ENCODE measurements around the gene MCCC1. TPM values are rescaled to one million over a fixed set of nuclear protein-coding genes. Genes with fewer than 3 reads are reported as not detected.

MCCC1 gene
- total and polyA plus RNA-seq, 11 donors = 32.8 to 58.4 (median 47.5) TPM

DNA sequence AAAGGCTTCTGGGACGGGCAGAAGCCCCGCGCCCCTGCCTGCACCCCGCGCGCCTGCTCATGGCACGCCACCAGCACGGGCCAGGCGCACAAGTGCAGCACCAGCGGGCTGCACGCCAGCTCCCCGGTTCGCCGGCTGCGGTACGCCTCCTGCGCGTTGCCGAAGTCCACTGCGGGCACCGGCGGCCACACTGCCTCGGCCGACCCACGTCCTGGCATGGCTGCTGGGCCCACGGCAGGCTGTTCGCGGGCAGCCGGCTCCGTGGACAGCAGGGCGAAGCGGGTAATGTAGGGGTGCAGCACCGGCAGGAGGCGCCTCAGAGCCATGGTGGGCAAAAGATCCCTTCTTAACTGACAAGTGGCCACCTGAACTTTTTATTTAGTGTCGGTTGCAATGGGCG lies 34.8 kb downstream of the MCCC1 start:
- H3K36me3 ChIP-seq = peaks cover 0 to 49% (median 28%) of the 10 kb centered on the region in 9 donors
- DNase-seq = no peak
- intact Hi-C loops (cut with DNase I) = no loop called here

DNA sequence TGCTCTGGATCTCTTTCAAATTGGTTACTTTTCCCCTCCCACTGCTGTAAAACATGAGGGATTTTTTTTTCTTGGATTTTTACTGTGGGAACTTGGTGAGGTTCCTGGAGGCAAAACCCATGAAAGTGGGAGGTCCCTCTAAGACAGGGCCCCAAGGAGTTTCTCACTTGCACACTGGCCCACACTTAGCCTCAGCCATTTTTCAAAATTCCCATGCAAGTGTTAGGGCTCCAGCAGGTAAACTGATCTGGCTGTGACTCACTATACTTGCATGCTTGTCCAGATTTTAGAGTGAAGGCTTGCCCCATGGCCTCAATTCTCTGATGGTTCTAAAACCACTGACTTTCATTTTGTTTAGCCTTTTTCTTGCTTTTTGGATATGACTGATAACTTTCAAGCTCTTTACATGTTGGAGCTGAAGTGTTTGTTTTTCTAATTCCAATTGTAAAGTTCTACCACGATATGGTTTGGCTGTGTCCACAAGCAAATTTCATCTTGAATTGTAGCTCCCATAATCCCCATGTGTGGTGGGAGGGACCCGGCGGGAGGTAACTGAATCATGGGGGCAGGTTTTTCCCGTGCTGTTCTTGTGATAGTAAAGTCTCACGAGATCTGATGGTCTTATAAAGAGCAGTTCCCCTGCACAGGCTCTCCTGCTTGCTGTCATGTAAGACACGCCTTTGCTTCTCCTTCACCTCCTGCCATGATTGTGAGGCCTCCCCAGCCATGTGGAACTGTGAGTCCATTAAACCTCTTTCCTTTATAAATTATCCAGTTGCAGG lies 37.7 kb downstream of the MCCC1 start:
- ATAC-seq = no peak
- 89 to 91% (median 89%) methylated on average over 6 of the region's 6 CpGs for WGBS, 4 donors

More for the DNA sequence above, 34.8 kb downstream of the MCCC1 start:
- H3K4me3 ChIP-seq = no peak overlapping the region
- H3K27me3 ChIP-seq = no peaks in the 10 kb centered on the region
- WGBS, 4 donors = 89 to 92% (median 90%) methylated on average over 21 to 36 of the region's 36 CpGs
- TF ChIP-seq POLR2A (IDR thresholded peaks at IDR 0.05) = no peak
- no peaks in the 10 kb centered on the region for H3K4me1 ChIP-seq
- no peak overlapping the region for H3K27ac ChIP-seq
- no peaks in the 10 kb centered on the region for H3K9me3 ChIP-seq
- no peak for ATAC-seq

GRCh38 chr3:183058351-183058750 lies 40.9 kb downstream of the MCCC1 start:
- ATAC-seq (no peak), DNase-seq (no peak)
- WGBS, 4 donors = 92 to 100% (median 96%) methylated on average over 2 of the region's 2 CpGs
- no peak overlapping the region for H3K4me3 ChIP-seq
- H3K27me3 ChIP-seq = no peaks in the 10 kb centered on the region
- H3K27ac ChIP-seq = no peak overlapping the region
- H3K36me3 ChIP-seq = peaks cover 0 to 42% (median 24%) of the 10 kb centered on the region in 9 donors
- no peaks in the 10 kb centered on the region for H3K9me3 ChIP-seq
- no peaks in the 10 kb centered on the region for H3K4me1 ChIP-seq
- intact Hi-C loops (cut with DNase I) = no loop called here
- TF ChIP-seq CTCF (IDR thresholded peaks at IDR 0.05) (no peak), POLR2A (IDR thresholded peaks at IDR 0.05) (no peak)

More for the DNA sequence above, 37.7 kb downstream of the MCCC1 start:
- Histone ChIP-seq H3K9me3 (no peaks in the 10 kb centered on the region), H3K4me3 (no peak overlapping the region), H3K4me1 (no peaks in the 10 kb centered on the region), H3K36me3 (peaks cover 0 to 37% (median 23%) of the 10 kb centered on the region in 9 donors), H3K27ac (no peak overlapping the region), H3K27me3 (no peaks in the 10 kb centered on the region)
- TF ChIP-seq POLR2A (IDR thresholded peaks at IDR 0.05) (no peak), CTCF (IDR thresholded peaks at IDR 0.05) (no peak)
- intact Hi-C loops (cut with DNase I) = no loop called here
- no peak for DNase-seq

GRCh38 chr3:183050706-183051105 lies 48.6 kb downstream of the MCCC1 start:
- ATAC-seq (no peak), DNase-seq (no peak)
- Histone ChIP-seq H3K27me3 (no peaks in the 10 kb centered on the region), H3K9me3 (peaks cover 0 to 11% (median 0%) of the 10 kb centered on the region in 12 donors), H3K4me1 (peaks cover 0 to 6% (median 0%) of the 10 kb centered on the region in 12 donors), H3K36me3 (peaks cover 0 to 76% (median 50%) of the 10 kb centered on the region in 9 donors), H3K4me3 (no peak overlapping the region), H3K27ac (no peak overlapping the region)
- intact Hi-C loops (cut with DNase I) = no loop called here
- TF ChIP-seq CTCF (IDR thresholded peaks at IDR 0.05) = no peak
